ENCODE data around the gene DHCR24.

DHCR24 gene

GRCh38 chr1:54863267-54863665, 23.7 kb downstream of the DHCR24 start (continued):
- TF ChIP-seq ZNF26 (tag by site-specific recombination; IDR thresholded peaks at IDR 0.05): no peak
- TF ChIP-seq, protein P1, sequence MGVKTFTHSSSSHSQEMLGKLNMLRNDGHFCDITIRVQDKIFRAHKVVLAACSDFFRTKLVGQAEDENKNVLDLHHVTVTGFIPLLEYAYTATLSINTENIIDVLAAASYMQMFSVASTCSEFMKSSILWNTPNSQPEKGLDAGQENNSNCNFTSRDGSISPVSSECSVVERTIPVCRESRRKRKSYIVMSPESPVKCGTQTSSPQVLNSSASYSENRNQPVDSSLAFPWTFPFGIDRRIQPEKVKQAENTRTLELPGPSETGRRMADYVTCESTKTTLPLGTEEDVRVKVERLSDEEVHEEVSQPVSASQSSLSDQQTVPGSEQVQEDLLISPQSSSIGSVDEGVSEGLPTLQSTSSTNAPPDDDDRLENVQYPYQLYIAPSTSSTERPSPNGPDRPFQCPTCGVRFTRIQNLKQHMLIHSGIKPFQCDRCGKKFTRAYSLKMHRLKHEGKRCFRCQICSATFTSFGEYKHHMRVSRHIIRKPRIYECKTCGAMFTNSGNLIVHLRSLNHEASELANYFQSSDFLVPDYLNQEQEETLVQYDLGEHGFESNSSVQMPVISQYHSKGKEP (tag by site-specific recombination; IDR thresholded peaks at IDR 0.05): no peak
- TF ChIP-seq ZNF624 (tag by site-specific recombination; IDR thresholded peaks at IDR 0.05): no peak
- TF ChIP-seq ZNF704 (tag by site-specific recombination; IDR thresholded peaks at IDR 0.05): no peak
- no peak for TF ChIP-seq ZNF555 (tag by site-specific recombination; conservative IDR thresholded peaks at IDR 0.05)

- ChIA-PET POLR2A (no interaction called here), CTCF (interaction anchor here (0.6 kb wide), 1 partner anchor 888 kb away, joined by 3 read pairs; no protein-coding TSS in a partner anchor)
- Histone ChIP-seq H3K4me1 (ENCODE audit: control insufficient read depth, insufficient read depth, low read length) (no peaks in the 10 kb centered on the region), H3K36me3 (ENCODE audit: control insufficient read depth in 2 of 2, insufficient read depth in 1 of 2, low read length in 2 of 2) (peaks cover 38 to 77% of the 10 kb centered on the region in 2 experiments), H3K4me3 (ENCODE audit: low read depth, low read length) (no peak overlapping the region), H3K9me3 (ENCODE audit: control insufficient read depth, insufficient read depth, low read depth, low read length) (no peaks in the 10 kb centered on the region), H3K27ac (ENCODE audit: extremely low read depth, low read depth, low read length) (no peak overlapping the region)
- TF ChIP-seq ZNF366 (tag by site-specific recombination; conservative IDR thresholded peaks at IDR 0.05) (no peak), TRIM28 (IDR thresholded peaks at IDR 0.05; ENCODE audit: borderline replicate concordance, low read length) (no peak), ZBTB6 (tag by site-specific recombination; IDR thresholded peaks at IDR 0.05) (no peak), ZBTB1 (tag by site-specific recombination; IDR thresholded peaks at IDR 0.05) (no peak), ZNF530 (tag by site-specific recombination; IDR thresholded peaks at IDR 0.05; ENCODE audit: low read depth) (no peak), ZNF544 (tag by site-specific recombination; IDR thresholded peaks at IDR 0.05) (no peak), ZNF558 (tag by site-specific recombination; IDR thresholded peaks at IDR 0.05) (no peak), YY2 (tag by site-specific recombination; IDR thresholded peaks at IDR 0.05) (no peak), ZNF768 (tag by site-specific recombination; IDR thresholded peaks at IDR 0.05) (no peak), ZNF645 (tag by site-specific recombination; IDR thresholded peaks at IDR 0.05) (no peak), ZNF404 (tag by site-specific recombination; IDR thresholded peaks at IDR 0.05) (no peak), PRDM1 (tag by site-specific recombination; IDR thresholded peaks at IDR 0.05) (no peak), ZFP3 (tag by site-specific recombination; IDR thresholded peaks at IDR 0.05; ENCODE audit: low read depth) (no peak), ZNF626 (tag by site-specific recombination; IDR thresholded peaks at IDR 0.05) (no peak), HOXD13 (CRISPR knock-in tag; IDR thresholded peaks at IDR 0.05; ENCODE audit: borderline replicate concordance) (no peak), ZNF701 (tag by site-specific recombination; IDR thresholded peaks at IDR 0.05) (no peak), ZNF621 (tag by site-specific recombination; IDR thresholded peaks at IDR 0.05) (no peak)
- TF ChIP-seq, protein P2, sequence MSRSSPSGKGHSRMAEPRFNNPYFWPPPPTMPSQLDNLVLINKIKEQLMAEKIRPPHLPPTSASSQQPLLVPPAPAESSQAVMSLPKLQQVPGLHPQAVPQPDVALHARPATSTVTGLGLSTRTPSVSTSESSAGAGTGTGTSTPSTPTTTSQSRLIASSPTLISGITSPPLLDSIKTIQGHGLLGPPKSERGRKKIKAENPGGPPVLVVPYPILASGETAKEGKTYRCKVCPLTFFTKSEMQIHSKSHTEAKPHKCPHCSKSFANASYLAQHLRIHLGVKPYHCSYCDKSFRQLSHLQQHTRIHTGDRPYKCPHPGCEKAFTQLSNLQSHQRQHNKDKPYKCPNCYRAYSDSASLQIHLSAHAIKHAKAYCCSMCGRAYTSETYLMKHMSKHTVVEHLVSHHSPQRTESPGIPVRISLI (tag by site-specific recombination; IDR thresholded peaks at IDR 0.05): no peak
Measured at GRCh38 chr1:54861070-54861761, 25.8 kb downstream of the DHCR24 start.

Measured in HEK293 (cell line).